Iris pigment epithelial cell (primary cell): ENCODE measurements around the gene TCTN3.
"Not testable (repeated sequence)": the region's sequence is repeated elsewhere in the genome, so short reads cannot be mapped to it uniquely, and the experiment has no call there.

Source experiments
- DNase-seq: peaks from one replicate; pipeline ENCODE4 v3.0.0-alpha.2; 2011; ENCODE audit warnings: low read depth

The TCTN3 gene, protein sequence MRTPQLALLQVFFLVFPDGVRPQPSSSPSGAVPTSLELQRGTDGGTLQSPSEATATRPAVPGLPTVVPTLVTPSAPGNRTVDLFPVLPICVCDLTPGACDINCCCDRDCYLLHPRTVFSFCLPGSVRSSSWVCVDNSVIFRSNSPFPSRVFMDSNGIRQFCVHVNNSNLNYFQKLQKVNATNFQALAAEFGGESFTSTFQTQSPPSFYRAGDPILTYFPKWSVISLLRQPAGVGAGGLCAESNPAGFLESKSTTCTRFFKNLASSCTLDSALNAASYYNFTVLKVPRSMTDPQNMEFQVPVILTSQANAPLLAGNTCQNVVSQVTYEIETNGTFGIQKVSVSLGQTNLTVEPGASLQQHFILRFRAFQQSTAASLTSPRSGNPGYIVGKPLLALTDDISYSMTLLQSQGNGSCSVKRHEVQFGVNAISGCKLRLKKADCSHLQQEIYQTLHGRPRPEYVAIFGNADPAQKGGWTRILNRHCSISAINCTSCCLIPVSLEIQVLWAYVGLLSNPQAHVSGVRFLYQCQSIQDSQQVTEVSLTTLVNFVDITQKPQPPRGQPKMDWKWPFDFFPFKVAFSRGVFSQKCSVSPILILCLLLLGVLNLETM

DNA sequence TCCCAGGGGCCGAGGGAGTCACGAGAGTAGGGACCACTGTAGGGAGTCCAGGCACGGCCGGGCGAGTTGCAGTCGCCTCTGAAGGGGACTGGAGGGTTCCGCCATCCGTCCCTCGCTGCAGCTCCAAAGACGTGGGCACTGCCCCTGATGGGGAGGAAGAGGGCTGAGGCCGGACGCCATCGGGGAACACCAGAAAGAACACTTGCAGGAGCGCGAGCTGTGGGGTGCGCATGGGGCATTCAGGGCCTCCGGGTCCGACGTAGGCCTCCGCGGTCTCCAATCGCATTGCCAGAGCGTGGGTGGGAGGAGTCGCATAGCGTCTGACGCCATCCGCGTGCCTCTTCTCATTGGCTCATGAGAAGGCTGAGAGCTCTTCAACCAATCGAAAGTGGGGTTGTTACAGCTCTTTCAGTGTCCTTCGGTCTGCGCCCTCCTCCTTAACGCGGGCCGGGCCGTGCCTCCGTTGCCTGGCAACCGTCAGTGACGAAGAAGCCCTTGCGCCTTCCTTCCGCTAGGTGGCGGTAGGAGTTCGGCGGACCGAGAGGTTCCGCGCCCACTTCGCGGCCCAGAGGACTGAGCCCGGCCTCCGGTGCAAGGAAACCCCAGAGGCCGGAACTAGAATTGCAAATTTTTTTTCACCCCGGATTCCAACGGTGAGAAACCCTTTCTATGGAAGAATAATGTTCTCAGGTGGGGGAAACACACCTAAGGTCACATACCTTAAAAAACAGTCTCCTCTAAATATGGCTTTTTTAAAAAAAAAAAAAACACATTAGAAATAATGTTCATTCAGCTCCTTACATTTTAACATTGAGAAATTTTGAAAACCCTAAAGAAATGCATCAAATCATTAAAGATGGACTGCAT lies at the start of gene TCTN3:
TCTN3 (minus strand) TSS at position 260 of the 867 bp plus-strand sequence; CDS start at position 232, 28 bp downstream.
- DNase-seq, result peak; percentile 100

DNA sequence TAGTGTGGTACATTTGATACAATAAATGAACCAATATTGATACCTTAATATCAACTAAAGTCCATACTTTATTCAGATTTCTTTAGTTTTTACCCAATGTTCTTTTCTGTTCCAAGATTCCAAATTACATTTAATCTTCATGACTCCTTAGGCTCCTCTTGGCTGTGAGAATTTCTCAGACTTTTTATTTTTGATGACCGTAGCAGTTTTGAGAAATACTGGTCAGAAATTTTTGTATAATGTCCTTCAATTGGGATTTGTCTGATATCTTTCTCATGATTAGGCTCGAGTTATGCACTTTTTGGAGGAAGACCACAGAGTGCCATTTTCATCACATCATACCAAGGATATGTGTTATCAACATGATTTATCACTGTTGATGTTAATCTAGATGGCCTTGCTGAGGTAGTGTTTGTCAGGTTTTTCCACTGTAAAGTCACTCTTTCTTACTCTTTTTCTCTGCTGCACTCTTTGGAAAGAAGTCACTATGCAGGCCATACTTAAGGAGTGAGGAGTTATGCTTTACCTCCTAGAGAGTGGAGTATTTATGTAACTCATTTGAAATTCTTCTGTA lies 49.3 kb upstream of the TCTN3 start:
- DNase-seq, result no peak

DNA sequence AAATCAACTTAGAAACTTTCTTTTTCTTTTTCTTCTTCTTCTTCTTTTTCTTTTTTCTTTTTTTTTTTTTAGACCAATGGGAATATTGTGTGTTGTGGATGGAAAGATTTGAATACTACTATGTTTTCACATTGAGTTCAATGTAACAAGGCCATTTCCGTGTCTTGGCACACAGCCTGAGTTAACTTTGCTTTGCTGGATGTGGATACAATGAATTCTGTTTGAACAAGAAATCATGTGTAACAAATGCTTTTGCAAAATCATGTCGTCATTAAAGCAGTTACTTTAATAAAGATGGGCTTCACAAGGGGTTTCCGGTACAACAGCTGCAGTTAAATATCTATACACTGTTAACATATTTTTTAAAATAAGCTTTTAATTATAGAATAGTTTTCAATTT lies 48.8 kb upstream of the TCTN3 start:
- DNase-seq, result peak; percentile 53

DNA sequence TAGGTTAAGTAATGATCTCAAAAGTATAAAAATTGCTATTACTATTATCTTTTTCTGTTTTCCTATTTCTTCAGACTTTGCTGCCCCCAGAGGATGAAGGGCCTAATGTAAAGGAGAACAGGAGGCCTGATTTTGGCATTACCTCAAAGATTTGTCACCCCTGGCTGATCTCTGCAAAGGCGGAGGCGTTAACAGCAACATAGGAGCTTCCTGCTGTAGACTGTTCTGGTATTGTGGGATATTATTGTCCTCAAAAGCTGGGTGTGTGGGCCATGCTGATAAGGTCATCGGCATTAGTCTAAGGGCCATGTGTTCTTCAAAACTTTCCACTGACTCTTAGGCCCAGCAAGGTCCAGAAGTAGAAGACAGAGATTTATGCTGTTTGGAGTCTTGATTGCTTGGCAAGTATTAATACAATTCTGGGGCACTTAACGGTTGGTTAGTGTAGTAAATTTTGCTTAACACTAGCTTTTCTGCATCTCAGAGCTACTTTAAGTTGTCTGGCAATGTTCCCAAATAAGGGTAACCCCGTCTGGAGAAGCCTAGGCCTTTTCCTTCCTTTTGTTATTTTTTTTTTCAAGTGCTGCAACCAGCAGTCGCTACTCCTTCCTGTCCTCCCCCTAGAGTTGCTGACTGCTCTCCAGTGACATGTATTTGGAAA lies 48.2 kb upstream of the TCTN3 start:
- DNase-seq, result peak; percentile 67

DNA sequence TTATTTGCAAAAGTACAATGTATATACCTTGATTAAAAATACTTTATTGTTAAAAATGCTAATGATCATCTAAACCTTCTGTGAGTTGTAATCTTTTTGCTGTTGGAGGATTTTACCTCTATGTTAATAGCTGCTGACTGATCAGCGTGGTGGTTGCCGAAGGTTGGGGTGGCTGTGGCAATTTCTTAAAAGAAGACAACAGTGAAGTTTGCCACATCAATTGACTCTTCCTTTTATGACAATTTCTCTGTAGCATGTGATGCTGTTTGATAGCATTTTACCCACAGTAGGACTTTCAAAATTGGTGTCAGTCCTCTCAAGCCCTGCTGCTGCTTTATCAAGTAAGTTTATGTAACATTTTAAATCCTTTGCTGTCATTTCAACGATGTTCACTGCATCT lies 45.3 kb upstream of the TCTN3 start:
- no peak for DNase-seq

DNA sequence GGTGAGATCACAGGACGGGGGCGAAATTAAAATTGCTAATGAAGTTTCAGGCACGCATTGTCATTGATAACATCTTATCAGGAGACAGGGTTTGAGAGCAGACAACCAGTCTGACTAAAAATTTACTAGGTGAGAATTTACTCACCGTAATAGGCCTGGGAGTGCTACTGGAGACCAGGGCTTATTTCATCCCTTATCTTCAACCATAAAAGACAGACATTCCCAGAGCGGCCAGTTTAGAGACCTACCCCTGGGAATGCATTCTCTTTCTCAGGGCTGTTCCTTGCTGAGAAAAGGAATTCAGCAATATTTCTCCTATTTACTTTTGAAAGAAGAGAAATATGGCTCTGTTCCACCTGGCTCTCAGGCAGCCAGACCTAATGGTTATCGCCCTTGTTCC lies 39.2 kb upstream of the TCTN3 start:
- not testable (repeated sequence) for DNase-seq

DNA sequence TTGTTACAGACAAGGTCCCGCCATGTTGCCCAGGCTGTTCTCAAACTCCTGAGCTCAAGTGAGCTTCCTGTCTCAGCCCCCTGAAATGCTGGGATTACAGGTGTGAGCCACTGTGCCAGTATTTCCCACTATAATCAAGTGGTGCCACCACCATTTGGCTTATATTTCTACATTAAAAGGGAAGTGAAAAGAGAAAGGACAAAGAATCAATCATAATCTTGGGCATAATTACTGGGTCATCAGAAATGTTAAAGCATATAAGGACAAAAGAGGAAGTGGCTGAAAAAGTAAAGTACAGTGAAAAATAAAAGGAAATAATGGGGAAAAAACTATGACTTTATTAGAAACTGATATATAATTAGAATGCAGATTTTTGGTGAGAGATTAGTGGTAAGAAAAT lies 36.5 kb upstream of the TCTN3 start:
- no peak for DNase-seq

DNA sequence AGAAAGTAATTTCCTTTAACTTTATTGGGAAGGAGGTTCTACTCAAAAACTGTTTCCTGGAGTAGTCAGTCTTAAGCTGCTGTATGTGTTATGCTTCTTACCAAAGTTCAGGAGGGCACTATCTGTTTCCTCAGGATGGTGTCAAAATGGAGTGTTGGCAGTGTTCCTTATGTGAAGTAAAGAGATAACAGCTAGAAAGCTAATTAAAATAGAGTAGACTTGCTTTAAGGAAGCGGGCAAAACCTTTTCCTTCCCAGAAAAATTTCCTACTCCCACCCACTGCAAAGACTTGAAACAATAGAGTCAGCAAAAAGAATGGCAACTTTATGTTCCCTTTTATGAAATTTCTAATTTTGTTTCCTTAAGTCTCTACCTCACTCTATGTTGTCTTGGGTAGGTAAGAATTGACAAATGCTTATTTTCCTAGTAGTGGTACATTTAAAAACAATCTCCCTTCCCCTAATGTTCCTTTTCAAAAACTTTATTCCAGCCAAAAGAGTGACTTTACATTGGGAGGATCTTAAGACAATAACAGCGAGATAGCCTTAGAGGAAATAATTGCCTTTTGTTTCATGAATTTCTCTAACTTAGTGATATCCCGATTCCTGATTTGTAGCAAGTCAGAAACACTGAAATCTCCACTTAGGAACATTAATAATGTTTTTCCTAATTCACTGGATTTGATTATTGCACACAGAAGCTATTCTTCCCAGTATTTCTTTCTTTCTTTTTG lies 35.8 kb upstream of the TCTN3 start:
- DNase-seq, result no peak

DNA sequence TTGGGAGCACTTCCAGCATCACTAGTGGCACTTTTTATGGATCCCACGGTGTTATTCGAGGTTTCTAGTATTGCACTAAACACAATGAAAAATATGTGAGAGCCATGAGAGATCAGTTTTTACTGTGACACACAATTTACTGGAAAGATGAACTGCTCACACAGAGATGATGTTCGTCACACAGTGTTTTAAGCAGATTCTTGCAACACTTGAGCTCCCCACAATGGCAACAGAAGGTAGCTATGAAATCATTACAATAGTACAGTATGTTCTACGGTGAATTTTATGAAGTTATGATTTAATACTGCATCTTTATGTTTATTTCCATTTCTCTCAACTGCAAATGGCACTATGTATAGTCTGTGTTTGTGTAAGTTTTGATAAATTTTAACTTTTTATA lies 34.8 kb upstream of the TCTN3 start:
- DNase-seq, result peak; percentile 64

DNA sequence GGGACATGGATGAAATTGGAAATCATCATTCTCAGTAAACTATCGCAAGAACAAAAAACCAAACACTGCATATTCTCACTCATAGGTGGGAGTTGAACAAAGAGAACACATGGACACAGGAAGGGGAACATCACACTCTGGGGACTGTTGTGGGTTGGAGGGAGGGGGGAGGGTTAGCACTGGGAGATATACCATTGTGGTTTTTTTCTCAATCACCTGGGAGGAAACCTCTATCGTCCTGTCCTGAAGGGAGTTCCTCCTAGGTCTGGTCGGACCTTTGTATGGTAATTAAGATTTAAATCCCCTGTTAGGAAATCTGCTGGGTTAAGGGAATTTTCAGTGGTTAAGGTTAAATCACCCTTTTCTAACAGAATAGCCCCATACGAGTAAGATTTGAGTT lies 28.8 kb upstream of the TCTN3 start:
- DNase-seq, result not testable (repeated sequence)

DNA sequence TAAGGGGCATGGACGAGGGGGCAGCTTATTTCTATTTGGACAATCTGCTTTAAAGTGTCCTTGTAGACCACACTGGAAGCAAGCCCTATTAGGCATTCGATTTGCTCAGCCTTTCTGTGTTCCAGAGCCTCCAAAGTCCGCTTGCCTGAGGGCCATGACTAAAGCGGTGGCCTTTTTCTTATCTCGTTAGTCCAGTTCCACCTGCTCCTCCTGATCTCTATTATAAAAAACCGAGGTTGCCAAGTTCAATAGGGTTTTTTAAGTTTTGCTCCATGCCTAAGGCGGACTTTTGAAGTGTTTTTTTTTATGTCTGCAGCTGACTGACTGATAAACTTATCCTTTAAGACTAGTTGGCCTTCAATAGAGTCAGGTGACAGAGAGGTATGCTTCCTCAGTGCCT lies 27.0 kb upstream of the TCTN3 start:
- DNase-seq, result not testable (repeated sequence)

DNA sequence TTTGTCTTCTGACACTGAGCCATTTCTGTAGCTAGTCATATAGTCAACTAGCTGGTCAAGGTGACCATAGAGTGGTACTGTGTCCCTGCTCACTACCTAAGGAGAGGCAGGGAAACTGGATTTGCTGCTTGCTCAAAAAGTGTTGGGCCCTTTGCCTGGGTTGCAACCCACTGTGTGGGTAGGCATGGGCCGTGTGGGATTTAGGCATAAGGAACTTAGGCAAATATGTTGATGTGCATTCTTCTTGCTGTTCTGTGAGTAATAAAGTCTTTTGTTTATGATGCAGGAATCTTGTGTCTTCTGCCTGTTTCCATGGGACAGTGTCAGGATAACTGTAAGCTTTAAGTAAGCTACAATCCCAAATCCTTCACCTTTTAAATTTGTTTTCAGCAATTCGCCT lies 23.1 kb upstream of the TCTN3 start:
- DNase-seq, result no peak

DNA sequence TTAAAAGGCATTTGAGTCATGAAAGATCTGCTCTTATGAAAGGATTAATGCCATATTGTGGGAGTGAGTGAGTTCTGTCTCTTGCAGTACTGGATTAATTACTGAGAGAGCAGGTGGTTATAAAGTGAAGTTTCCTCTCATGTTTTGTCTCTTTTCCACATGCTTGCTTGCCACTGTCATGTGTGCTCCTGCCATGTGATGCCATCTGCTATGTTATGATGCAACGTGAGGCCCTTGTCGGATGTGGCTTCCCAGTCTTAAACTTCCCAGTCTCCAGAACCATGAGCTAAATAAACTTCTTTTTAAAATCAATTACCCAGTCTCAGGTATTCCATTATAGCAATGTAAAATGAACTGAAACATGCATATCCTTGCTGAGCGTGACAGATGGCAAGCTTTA lies 22.7 kb upstream of the TCTN3 start:
- no peak for DNase-seq

DNA sequence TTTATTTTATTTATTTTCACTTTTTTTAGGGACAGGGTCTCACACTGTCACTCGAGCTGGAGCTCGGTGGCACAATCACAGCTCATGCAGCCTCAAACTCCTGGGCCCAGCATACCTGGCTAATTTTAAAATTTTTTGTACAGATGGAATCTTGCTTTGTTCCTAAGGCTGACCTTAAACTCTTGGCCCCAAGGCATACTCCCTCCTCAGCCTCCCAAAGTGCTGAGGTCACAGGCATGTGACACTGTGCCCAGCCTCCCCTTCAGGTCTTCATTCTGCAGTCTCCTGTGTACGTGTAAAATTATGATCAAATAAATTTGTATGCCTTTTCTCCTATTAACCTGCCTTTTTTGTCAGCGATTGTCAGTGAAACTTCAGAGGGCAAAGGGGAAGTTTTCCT lies 17.8 kb upstream of the TCTN3 start:
- DNase-seq, result no peak

DNA sequence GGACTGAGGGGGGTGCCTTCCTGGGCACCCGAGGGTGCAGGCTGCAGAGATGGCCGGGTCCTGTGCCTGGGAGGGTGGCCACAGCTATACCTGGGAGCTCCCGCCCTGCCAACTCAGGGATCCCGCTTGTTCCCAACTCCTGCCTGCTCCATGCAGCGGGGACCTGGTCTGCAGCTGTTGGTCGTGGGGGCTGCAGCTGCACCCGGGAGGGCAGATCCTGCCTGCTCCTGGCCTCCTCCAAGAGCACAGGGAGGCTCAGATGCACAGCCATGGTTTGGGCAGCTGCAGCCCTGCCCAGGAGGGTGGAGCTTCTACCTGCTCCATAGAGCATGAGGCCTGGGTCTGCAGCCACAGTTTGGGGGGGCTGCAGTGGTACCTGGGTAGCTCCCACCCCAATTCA lies 13.3 kb upstream of the TCTN3 start:
- no peak for DNase-seq

DNA sequence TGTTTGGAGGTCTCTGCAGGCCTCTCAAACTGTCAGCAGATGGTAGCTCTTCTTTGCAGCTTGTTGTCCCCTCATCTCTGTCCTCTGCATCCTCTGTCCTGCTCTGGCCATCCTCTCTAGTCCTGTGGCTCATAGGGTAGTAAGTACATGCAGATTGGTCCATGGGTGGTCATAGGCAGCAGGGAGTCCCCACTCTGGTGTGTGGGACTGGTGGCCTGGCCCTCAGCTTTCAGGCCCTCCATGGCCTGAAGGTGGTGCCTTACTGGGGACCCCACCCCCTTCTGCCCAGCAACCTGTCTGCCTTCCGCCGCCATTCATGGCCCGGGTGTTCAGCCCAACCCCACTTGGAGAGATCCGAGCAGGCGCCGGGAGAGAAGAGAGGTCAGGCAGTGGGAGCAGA lies 12.8 kb upstream of the TCTN3 start:
- DNase-seq, result no peak

DNA sequence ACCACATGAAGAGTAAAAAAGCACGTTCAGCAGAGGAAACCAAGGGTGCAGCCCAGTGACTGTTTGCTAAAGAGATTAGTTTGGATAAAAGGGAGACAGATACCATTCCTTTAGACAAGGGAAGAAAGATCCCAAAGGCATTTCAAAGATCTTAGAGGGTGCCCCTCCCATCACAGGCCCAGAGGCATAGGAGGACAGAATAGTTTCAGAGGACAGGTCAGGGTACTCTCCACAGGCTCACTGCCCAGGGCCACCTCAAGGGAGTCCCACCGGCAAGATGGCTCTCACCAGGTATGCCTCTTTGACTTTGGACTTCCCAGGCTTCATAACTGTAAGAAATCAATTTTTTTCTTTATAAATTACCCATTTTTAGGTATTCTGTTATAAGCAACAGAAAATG lies 4.7 kb upstream of the TCTN3 start:
- no peak for DNase-seq

DNA sequence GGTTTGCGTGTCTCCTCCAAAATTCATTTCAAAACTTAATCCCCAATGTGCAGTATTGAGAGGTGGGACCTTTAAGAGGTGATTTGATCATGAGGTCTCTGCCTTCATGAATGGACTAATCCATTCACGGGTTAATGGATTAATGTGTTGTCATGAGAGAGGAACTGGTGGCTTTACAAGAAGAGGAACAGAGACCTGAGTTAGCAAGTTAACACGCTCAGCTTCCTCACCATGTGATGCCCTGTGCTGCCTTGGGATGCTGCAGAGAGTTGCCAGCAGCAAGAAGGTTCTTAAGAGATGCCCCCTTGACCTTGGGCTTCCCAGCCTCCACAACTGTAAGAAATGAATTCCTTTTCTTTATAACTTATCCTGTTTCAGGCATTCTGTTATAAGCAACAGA lies 3.7 kb upstream of the TCTN3 start:
- no peak for DNase-seq

DNA sequence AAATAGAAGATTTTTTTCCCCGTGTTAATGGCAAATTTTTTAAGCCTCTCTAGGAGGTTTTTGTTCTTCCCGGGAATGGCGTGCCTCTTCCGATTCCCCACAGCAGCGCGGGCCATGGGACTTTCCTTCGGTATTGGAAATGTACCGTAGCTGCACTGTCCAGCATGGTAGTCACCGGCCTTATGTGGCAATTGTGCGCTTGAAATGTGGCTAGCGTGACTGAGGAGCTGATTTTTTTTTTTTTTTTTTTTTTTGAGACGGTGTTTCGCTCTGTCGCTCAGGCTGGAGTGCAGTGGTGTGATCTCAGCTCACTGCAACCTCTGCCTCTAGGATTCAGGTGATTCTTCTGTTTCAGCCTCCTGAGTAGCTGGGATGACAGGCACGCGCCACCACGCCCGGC lies 938 bp upstream of the TCTN3 start:
- DNase-seq, result no peak

DNA sequence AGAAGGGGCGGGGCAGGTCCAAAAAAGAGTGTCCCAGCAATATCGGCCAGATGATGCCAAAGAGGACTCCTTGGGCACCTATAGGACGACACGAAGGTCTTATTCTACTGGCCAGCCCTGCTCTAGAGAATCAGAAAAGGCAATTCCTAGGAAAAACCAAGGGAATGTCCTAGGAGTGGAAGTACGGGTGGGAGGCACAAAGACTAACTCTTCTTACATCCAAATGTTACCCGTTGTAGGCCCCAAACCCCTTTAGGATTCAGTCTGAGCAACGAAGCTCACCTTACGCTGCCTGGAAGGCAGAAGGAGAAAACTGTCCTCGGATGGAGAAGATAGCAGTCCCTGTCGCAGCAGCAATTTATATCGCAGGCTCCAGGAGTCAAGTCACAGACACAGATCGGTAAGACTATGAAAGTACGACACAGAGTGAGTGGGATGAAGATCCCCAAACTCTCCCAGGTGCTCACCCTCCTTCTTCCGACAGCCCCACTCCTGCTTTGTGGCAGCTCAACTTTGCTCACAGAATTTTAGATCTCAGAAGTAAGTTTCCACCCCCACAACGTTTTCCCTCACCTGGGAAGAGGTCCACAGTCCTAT lies 558 bp downstream of the TCTN3 start:
- DNase-seq, result peak; percentile 5

DNA sequence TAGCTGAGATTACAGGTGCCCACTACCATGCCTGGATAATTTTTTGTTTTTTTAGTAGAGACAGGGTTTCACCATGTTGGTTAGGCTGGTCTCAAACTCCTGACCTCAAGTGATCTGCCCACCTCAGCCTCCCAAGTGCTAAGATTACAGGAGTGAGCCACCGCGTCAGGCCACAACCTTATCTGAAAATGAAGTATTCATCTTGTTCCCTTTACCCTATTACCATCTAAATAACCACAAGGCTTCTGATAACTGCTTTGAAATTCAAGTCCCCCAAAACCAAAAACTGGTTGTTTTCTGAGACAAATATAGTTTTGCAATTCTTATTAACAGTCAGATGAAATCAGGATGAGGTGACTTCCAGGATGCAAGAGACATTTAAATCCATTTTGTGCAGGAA lies 2.4 kb downstream of the TCTN3 start:
- no peak for DNase-seq
